Prostate gland (tissue), 2 donors: Measurements from ENCODE around the gene IGF2BP2.

Experiments used
- CTCF ChIP-seq, 4 experiments: fragments of 200-600 bp in 2 of 4; fragments of 450-650 bp in 2 of 4; sonication (generic) in 2 of 4; IDR thresholded peaks; 1 replicate in 3 of 4; 2 replicates in 1 of 4; pipeline ENCODE4 v1.5.1; 2016 to 2019; ENCODE audit warnings: antibody characterized with exemption in 4 of 4, mild to moderate bottlenecking in 2 of 4, moderate library complexity in 2 of 4
- POLR2A ChIP-seq: fragments of 450-650 bp; IDR thresholded peaks from one replicate; pipeline ENCODE4 v1.6.1; 2016; ENCODE audit warnings: antibody characterized with exemption, mild to moderate bottlenecking
- POLR2AphosphoS5 ChIP-seq: sonication (generic); formaldehyde crosslinking; IDR thresholded peaks from one replicate; pipeline ENCODE4 v1.6.1; 2017; ENCODE audit warnings: antibody characterized with exemption

GRCh38 chr3:185825639-185826481 lies 1.0 kb upstream of the IGF2BP2 start:
- peak in 1 of 4 experiments; percentile 13 for TF ChIP-seq CTCF (IDR thresholded peaks at IDR 0.05)
- TF ChIP-seq POLR2A: no peak
- TF ChIP-seq POLR2AphosphoS5: no peak
